H4 (cell line): ENCODE results near the gene NR6A1. TPM values are rescaled to one million over a fixed set of nuclear protein-coding genes. Genes with fewer than 3 reads are reported as not detected.
A peak's percentile ranks its signal among the peaks of the same experiment; 100 is the strongest.

Experiments
- DNase-seq: peaks from one replicate; pipeline ENCODE4 v3.0.0-alpha.2; 2015; ENCODE audit warnings: low spot score
- total RNA-seq: library from RNA; depleted of rRNA; stranded (reverse); fragments of >200 nt; shearing (Covaris generic); gene quantifications from 2 replicates; pipeline ENCODE4 v1.2.3, GENCODE V29; 2014

Gene NR6A1
- total RNA-seq, 1 experiment from 2014 or later, result 3.7 TPM

GRCh38 chr9:124574534-124575375 is 196.4 kb downstream of the NR6A1 start:
- DNase-seq, result peak; percentile 75

DNA sequence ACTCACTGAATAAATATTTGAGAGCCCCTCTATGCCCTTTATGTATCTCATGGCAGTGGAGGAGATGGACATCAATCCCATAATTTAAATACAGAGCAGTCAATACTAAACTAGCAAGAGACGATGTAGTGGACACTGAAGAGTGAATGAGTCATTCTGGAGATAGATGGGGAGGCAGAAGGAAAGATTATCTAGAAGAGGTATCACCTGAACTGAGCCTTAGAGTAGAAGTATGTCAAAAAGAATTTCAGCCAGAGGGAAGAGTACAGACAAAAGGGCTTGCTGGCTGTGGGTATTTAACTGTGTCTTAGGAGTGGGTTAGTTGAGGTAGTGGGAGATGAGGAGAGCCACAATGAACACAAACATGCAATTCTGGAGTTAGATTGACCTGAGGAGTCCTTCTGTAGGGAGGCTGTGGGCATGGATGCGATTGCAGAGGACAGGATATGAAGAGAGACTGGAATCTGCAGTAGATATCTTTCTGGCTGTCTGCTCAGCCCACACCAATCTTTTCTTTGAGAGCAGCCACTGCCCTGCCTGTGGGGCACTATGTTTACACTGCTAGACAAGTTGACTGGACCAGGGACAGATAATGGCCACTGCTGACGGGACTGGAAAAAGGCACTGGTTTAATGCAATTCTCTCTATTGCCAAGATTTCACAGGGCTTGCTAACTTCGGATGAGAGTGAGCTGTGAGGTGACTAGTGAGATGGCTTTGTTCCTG is 200.0 kb downstream of the NR6A1 start:
- no peak for DNase-seq

GRCh38 chr9:124569942-124570341 is 201.2 kb downstream of the NR6A1 start:
- no peak for DNase-seq

DNA sequence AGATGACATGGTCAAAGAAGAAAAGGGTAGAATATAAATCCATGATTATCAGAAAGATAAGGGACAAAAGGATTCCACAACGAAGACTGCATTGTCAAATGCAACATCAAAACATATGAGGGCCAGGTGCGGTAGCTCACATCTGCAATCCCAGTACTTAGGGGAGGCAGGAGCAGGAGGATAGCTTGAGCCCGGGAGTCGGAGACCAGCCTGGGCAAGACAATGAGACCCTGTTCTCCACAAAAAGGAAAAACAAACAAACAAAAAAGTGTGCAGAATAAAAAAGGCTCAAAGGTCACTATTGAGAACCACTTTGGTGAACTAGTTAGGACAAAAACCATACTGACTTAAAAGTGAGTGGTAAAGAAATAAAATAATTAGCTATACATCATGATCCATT is 203.7 kb downstream of the NR6A1 start:
- no peak for DNase-seq

DNA sequence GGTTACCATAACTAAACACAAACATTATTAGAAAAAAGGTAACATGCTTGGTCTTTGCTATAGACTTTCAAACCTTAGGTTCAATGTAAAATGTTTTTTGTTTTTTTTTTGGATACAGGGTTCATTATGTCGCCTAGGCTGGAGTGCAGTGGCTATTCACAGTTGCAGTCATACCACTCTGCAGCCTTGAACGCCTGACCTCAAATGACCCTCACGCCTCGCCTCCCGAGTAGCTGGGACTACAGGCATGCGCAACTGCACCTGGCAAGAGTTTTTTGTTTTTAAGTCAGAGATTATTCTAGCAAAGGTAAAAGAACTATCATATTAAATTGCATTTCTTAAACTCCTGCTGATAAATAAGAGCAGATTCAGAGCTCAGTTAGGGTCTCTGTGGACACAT is 208.8 kb downstream of the NR6A1 start:
- DNase-seq, result no peak

GRCh38 chr9:124559871-124560270 is 211.2 kb downstream of the NR6A1 start:
- peak; percentile 38 for DNase-seq

DNA sequence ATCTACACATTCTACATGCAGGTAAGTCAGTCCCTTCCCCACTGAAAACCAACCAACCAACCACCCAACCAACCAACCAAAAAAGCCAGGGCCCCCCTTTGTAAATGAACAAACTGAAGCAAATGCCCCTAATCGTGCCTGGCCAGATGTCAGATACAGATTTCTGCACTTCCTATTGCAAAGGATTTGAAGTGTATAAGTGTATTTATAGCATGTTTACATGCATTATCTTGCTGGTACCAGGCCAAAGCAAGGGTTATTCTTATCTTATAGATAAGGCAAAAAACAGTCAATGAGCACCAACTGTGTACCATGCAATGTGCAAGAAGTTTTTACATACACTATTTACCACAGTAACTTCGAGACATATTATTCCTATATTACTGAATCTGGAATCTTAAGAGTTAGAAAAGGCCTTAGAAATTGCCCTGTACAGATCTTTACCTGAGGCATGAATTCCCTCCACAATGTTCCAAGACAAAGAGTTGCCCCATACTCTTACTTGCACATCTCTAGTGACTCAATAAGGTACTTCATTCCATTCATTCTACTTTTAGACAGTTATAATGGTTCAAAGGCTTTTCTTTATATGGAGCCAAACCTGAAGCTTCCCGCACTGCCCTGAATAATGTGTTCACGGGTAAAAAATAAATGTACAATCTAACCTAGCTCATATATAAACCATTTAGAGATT is 212.2 kb downstream of the NR6A1 start:
- no peak for DNase-seq

DNA sequence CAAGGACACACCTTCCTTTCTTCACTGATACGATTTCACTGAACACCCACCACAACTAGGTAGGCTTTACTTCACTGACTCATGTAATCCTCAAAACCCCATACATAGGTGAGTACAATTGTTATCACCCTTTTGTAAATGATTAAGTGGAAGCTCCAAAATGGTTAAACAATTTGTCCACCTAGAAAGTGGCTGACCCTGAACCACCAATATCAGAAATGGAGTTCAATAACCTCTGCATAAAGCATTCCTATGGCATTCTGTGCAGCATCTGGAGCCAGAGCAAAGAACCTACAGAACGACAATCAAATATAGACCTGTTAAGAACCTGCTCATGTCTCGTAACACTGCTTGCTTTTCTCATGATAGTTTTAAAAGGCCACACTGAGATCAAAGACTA is 213.2 kb downstream of the NR6A1 start:
- DNase-seq, result no peak

- no peak for DNase-seq
Measured at GRCh38 chr9:124555043-124555442, 216.1 kb downstream of the NR6A1 start.

DNA sequence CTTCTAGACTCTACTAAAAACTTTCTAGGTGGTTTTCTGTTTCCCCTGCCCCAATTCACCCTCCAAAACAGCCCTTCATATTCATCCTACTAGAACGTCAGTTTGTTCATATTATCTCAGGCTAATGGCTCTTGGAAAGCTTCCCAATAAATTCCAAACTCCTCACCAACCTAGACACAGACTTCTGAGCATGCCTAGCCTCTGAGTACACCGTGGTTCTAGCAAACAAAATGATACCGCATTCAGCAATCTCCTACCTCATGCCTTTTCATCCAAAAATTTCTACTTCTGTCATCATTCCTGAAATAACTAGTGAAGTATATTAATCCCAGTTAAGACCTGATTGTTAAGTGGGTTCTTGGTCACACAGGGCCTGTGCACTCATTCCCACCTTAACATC is 217.4 kb downstream of the NR6A1 start:
- no peak for DNase-seq

GRCh38 chr9:124552273-124552605 is 218.9 kb downstream of the NR6A1 start:
- no peak for DNase-seq

DNA sequence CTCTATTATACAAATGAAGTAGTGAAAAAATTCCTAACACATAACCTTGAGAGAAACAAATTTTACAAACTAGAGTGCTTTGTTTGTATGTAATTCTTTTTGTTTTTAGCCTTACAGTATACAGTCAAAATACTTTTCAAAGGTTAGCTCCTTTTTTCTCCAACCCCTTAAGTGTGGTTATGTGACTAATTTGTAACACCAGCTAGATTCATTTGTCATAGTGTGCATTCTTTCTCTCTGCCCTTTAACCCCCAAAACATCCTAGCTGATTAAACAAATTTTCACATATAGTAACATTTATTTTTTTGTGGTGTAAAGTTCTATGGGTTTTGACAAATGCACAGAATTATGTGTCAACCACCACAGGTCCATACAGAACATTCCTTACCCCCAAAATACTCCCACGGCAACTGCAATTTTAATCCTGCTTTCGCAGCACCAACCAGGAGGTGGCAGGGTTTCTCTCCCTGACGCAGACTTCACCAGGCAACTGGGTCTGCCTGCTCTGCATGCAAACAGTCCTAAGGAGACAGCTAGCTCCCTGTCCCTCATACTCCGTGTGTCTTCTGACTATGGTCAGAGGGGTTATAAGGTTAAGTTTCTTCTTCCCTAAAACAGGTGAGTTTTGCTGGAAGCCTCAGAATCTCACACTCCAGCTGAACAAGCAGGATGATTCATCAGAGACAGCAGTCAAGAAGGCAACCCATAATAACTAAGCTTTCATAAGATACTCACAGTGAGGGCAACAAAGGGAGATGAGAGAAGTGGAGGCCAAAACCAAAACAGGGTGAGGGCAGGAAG is 219.4 kb downstream of the NR6A1 start:
- peak; percentile 53 for DNase-seq

DNA sequence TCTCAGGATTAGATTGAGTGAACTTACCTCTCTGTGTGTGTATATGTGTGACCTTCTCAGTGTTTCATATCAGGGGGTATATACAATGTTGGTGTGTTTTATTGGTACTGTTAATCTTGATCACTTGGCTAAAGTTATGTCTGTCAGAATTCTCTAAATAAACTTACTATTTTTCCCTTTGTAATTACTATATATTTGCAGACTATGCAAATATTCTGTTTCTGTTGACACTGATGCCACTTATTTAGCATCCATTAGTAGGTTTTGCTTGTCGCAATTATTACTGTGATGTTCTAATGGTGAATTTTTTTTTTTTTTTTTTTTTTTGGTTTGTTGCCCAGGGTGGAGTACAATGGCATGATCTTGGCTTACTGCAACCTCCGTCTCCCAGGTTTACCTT is 221.0 kb downstream of the NR6A1 start:
- no peak for DNase-seq

GRCh38 chr9:124549016-124549415 is 222.1 kb downstream of the NR6A1 start:
- DNase-seq, result no peak

GRCh38 chr9:124544535-124544934 is 226.6 kb downstream of the NR6A1 start:
- DNase-seq, result no peak

- DNase-seq, result no peak
Measured at GRCh38 chr9:124541824-124542223, 229.3 kb downstream of the NR6A1 start.

DNA sequence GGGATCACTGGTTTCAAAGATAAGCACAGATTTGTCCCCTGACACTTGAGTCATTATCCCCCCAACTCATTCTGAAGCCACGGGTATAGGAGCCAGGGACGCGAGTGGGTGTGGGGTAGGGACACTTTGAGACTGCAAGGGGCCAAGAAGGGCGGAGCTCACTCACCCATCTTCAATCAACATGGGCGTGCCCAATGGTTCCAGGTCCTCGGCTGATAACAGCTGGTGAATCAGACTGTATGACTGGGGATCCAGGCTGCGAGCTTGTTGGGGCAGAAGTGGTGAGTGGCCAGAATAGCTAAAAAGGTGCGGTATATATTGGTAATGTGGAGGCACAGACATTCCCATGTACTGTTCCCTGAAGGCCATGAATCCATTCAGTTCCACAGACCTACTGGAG is 233.2 kb downstream of the NR6A1 start:
- DNase-seq, result no peak

- DNase-seq, result no peak
Measured at GRCh38 chr9:124535846-124536245, 235.3 kb downstream of the NR6A1 start.

DNA sequence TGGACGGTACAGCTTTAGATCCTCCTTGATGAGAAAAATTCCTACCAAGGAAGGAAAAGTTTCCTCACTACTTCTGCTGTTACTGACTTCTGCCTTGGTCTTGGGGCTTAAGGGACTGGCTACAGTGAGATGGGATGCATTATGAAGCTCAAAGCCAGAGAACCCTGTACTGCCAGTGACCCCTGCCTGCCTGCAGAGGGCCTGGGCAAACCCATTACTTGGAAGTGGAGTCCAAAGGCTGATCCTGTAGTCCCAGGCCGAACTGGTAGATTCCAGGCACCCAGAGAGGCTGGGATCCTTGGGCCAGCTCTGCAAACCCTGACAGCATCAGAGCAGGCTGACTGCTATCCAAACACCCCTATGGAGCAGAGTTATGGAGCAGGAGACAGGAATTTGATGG is 238.2 kb downstream of the NR6A1 start:
- no peak for DNase-seq

GRCh38 chr9:124531115-124531514 is 240.0 kb downstream of the NR6A1 start:
- DNase-seq, result no peak

- no peak for DNase-seq
Measured at GRCh38 chr9:124530246-124530645, 240.9 kb downstream of the NR6A1 start.

DNA sequence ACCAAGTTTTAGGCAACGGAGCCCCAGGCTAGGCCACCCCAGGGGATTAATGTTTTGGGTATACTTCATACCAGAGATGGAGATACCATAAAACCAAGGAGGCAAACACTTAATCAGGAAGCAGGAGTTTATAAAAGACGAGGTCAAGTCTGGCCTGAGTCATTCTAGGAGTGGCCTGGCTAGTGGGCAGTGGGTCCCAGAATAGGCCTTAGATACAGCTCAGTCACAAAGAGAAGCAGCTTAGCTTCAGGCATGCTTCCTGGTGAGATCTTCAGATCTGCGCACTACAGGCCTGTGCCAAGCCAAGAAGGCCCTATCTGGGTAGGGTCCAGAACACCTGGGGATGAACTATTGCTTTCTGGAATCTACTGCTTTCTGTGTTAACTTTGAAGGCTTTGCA is 243.3 kb downstream of the NR6A1 start:
- no peak for DNase-seq
